ENCODE data around the gene LENG1. TPM values are rescaled to one million over a fixed set of nuclear protein-coding genes. Genes with fewer than 3 reads are reported as not detected.

LENG1 gene
- total and polyA plus RNA-seq, 2 experiments from 2014 or later: 8.4 to 15.0 TPM

- Histone ChIP-seq H2AFZ (no peak overlapping the region), H3K27me3 (no peaks in the 10 kb centered on the region), H3K4me3 (peak overlapping the region; percentile 32), H3K9me2 (replicated peaks; ENCODE audit: insufficient read depth) (no peaks in the 10 kb centered on the region), H3K4me2 (peak overlapping the region; percentile 94), H3K36me3 (replicated peaks; ENCODE audit: insufficient read depth, low read depth) (peaks cover 4% of the 10 kb centered on the region), H4K20me1 (ENCODE audit: insufficient read depth, poor library complexity, severe bottlenecking) (peaks cover 53% of the 10 kb centered on the region), H3K79me2 (peaks cover 51% of the 10 kb centered on the region), H3K27ac (no peak overlapping the region), H3K9me3 (ENCODE audit: low read depth) (no peaks in the 10 kb centered on the region), H3K4me1 (ENCODE audit: insufficient read depth) (peaks cover 11% of the 10 kb centered on the region)
- WGBS (ENCODE audit: low lambda C conversion rate, missing lambda C conversion rate): 29% methylated on average over 30 of the region's 31 CpGs
- TF ChIP-seq EZH2phosphoT487 (IDR thresholded peaks at IDR 0.05; ENCODE audit: low read depth, severe bottlenecking, unreplicated experiment) (no peak), CTCF (IDR thresholded peaks at IDR 0.05; ENCODE audit: poor library complexity) (no peak), EZH2 (IDR thresholded peaks at IDR 0.05; ENCODE audit: borderline replicate concordance) (no peak)
- DNase-seq (ENCODE audit: low spot score): peak; percentile 28
Observed at GRCh38 chr19:54138489-54139256, 20.8 kb downstream of the LENG1 start.

- H3K4me2 ChIP-seq: peak within 1 kb of the TSS; percentile 94
- H2AFZ ChIP-seq: peak within 1 kb of the TSS; percentile 21
- peaks cover 51% of the 10 kb centered on the region for H3K79me2 ChIP-seq
- no peaks in the 10 kb centered on the region for H3K9me2 ChIP-seq (replicated peaks; ENCODE audit: insufficient read depth)
- peaks cover 11% of the 10 kb centered on the region for H3K4me1 ChIP-seq (ENCODE audit: insufficient read depth)
- peak within 1 kb of the TSS; percentile 32 for H3K4me3 ChIP-seq
- no peaks in the 10 kb centered on the region for H3K27me3 ChIP-seq
- no peaks in the 10 kb centered on the region for H3K9me3 ChIP-seq (ENCODE audit: low read depth)
- TF ChIP-seq CTCF (IDR thresholded peaks at IDR 0.05; ENCODE audit: poor library complexity) (peak; percentile 12), EZH2phosphoT487 (IDR thresholded peaks at IDR 0.05; ENCODE audit: low read depth, severe bottlenecking, unreplicated experiment) (no peak)
- peaks cover 49% of the 10 kb centered on the region for H4K20me1 ChIP-seq (ENCODE audit: insufficient read depth, poor library complexity, severe bottlenecking)
- WGBS (ENCODE audit: low lambda C conversion rate, missing lambda C conversion rate): 0% methylated on average over 1 of the region's 103 CpGs
- DNase-seq (ENCODE audit: low spot score): peak; percentile 50
- peak within 1 kb of the TSS; percentile 76 for H3K27ac ChIP-seq
- no peaks in the 10 kb centered on the region for H3K36me3 ChIP-seq (replicated peaks; ENCODE audit: insufficient read depth, low read depth)
Observed at GRCh38 chr19:54137699-54138488, 21.6 kb downstream of the LENG1 start, which contains the start of gene CNOT3. Gene CNOT3, plus strand, starts transcription at chr19:54137762. Its CDS starts 5,217 bp downstream, at chr19:54142979.

- no peaks in the 10 kb centered on the region for H3K9me2 ChIP-seq (replicated peaks; ENCODE audit: insufficient read depth)
- peak; percentile 100 for DNase-seq (ENCODE audit: low spot score)
- no peaks in the 10 kb centered on the region for H3K9me3 ChIP-seq (ENCODE audit: low read depth)
- H3K27ac ChIP-seq: peak overlapping the region; percentile 15
- no peak for TF ChIP-seq EZH2 (IDR thresholded peaks at IDR 0.05; ENCODE audit: borderline replicate concordance)
- peak overlapping the region; percentile 8 for H3K4me3 ChIP-seq
- H2AFZ ChIP-seq: peak overlapping the region; percentile 21
- peaks cover 44% of the 10 kb centered on the region for H3K79me2 ChIP-seq
- WGBS (ENCODE audit: low lambda C conversion rate, missing lambda C conversion rate): under 1% methylated on average over 43 of the region's 46 CpGs
- no peaks in the 10 kb centered on the region for H3K36me3 ChIP-seq (replicated peaks; ENCODE audit: insufficient read depth, low read depth)
- peaks cover 11% of the 10 kb centered on the region for H3K4me1 ChIP-seq (ENCODE audit: insufficient read depth)
- H3K27me3 ChIP-seq: no peaks in the 10 kb centered on the region
- H4K20me1 ChIP-seq (ENCODE audit: insufficient read depth, poor library complexity, severe bottlenecking): peaks cover 40% of the 10 kb centered on the region
- H3K4me2 ChIP-seq: peak overlapping the region; percentile 81
Observed at GRCh38 chr19:54136864-54137698, 22.4 kb downstream of the LENG1 start.

Measured in hepatocyte (in vitro differentiated cells).